HepG2 (cell line): Measurements from ENCODE around the gene NUAK2. TPM values are rescaled to one million over a fixed set of nuclear protein-coding genes. Genes with fewer than 3 reads are reported as not detected.

ENCODE experiments used
- BCL6 ChIP-seq: IDR thresholded peaks from 2 replicates; pipeline ENCODE4 v1.6.1; 2016; ENCODE audit warnings: missing genetic modification reagents, missing compliant biosample characterization
- CREBL2 ChIP-seq: sonication (generic); formaldehyde crosslinking; IDR thresholded peaks from 2 replicates; pipeline ENCODE4 v1.8.1; 2023; ENCODE audit warnings: missing genetic modification reagents, mild to moderate bottlenecking, borderline replicate concordance
- FLYWCH1 ChIP-seq: sonication (generic); formaldehyde crosslinking; IDR thresholded peaks from 2 replicates; pipeline ENCODE4 v1.8.1; 2023; ENCODE audit warnings: mild to moderate bottlenecking, missing genetic modification reagents
- HDAC1 ChIP-seq: sonication (generic); formaldehyde crosslinking; IDR thresholded peaks from 2 replicates; pipeline ENCODE4 v1.5.1; 2020; ENCODE audit warnings: mild to moderate bottlenecking, missing genetic modification reagents
- HNRNPUL1 ChIP-seq: fragments of 200-400 bp; formaldehyde crosslinking; IDR thresholded peaks from 2 replicates; pipeline ENCODE4 v1.6.1; 2017; ENCODE audit warnings: low read depth, mild to moderate bottlenecking, low read length, moderate library complexity
- KAT8 ChIP-seq: IDR thresholded peaks from 2 replicates; pipeline ENCODE4 v1.6.1; 2016; ENCODE audit warnings: missing genetic modification reagents, missing compliant biosample characterization
- MAF1 ChIP-seq: sonication (generic); formaldehyde crosslinking; IDR thresholded peaks from 2 replicates; pipeline ENCODE4 v1.5.0; 2020; ENCODE audit warnings: missing genetic modification reagents, borderline replicate concordance
- NR3C1 ChIP-seq: sonication (generic); formaldehyde crosslinking; IDR thresholded peaks from 2 replicates; pipeline ENCODE4 v1.4.0; 2020; ENCODE audit warnings: missing genetic modification reagents
- PITX1 ChIP-seq: sonication (generic); formaldehyde crosslinking; IDR thresholded peaks from 2 replicates; pipeline ENCODE4 v1.5.1; 2020; ENCODE audit warnings: mild to moderate bottlenecking, missing genetic modification reagents
- REPIN1 ChIP-seq: sonication (generic); formaldehyde crosslinking; IDR thresholded peaks from 2 replicates; pipeline ENCODE4 v1.8.0; 2022; ENCODE audit warnings: missing genetic modification reagents, low read depth, mild to moderate bottlenecking, borderline replicate concordance
- SAFB2 ChIP-seq: sonication (generic); formaldehyde crosslinking; IDR thresholded peaks from 2 replicates; pipeline ENCODE4 v1.5.1; 2020; ENCODE audit warnings: missing genetic modification reagents, low read depth, mild to moderate bottlenecking, borderline replicate concordance
- SMAD1 ChIP-seq: sonication (generic); formaldehyde crosslinking; IDR thresholded peaks from 2 replicates; pipeline ENCODE4 v1.4.0; 2020; ENCODE audit warnings: missing genetic modification reagents, low read depth, mild to moderate bottlenecking, borderline replicate concordance
- XRCC5 ChIP-seq: fragments of 200-400 bp; formaldehyde crosslinking; optimal IDR thresholded peaks from 2 replicates; pipeline ENCODE3; 2017; ENCODE audit warnings: mild to moderate bottlenecking, low read length
- ZBTB8A ChIP-seq: sonication (generic); formaldehyde crosslinking; IDR thresholded peaks from 2 replicates; pipeline ENCODE4 v1.4.0; 2020; ENCODE audit warnings: mild to moderate bottlenecking, low read depth, missing genetic modification reagents, borderline replicate concordance
- ZNF180 ChIP-seq: sonication (generic); formaldehyde crosslinking; IDR thresholded peaks from 2 replicates; pipeline ENCODE4 v1.4.0; 2020; ENCODE audit warnings: low read depth, missing genetic modification reagents, borderline replicate concordance
- ZNF576 ChIP-seq: sonication (generic); formaldehyde crosslinking; IDR thresholded peaks from 2 replicates; pipeline ENCODE4 v1.4.0; 2020; ENCODE audit warnings: mild to moderate bottlenecking, missing genetic modification reagents
- ZNF619 ChIP-seq: sonication (generic); formaldehyde crosslinking; IDR thresholded peaks from 2 replicates; pipeline ENCODE4 v1.4.0; 2020; ENCODE audit warnings: mild to moderate bottlenecking, missing genetic modification reagents
- ZSCAN31 ChIP-seq: sonication (generic); formaldehyde crosslinking; IDR thresholded peaks from 2 replicates; pipeline ENCODE4 v1.5.0; 2020; ENCODE audit warnings: low read depth, mild to moderate bottlenecking, missing genetic modification reagents
- polyA plus RNA-seq, 8 experiments: library from polyadenylated mRNA; depleted of rRNA in 3 of 8; stranded (reverse) in 7 of 8; unstranded in 1 of 8; fragments of >200 nt; fragmentation: Illumina TruSeq in 4 of 8; extraction: Trizol in 4 of 8; gene quantifications; 2 replicates each; pipeline versions ENCODE4 v1.2.1 to v1.2.3, GENCODE V29; 2011 to 2016; ENCODE audit warnings: low read depth in 4 of 8, missing spikeins in 1 of 8, mixed read lengths in 1 of 8; ENCODE audit not compliant: insufficient read depth in 1 of 8
- total RNA-seq, 5 experiments: library from RNA; depleted of rRNA; stranded (reverse); fragments of >200 nt; fragmentation: Illumina TruSeq; extraction: Trizol; gene quantifications; 2 replicates each; pipeline ENCODE4 v1.2.3, GENCODE V29; 2016; ENCODE audit warnings: low read depth in 1 of 5
- TF ChIP-seq, protein P1 (sequence below): sonication (generic); formaldehyde crosslinking; IDR thresholded peaks from 2 replicates; pipeline ENCODE4 v1.9.0; 2022; ENCODE audit warnings: missing genetic modification reagents, mild to moderate bottlenecking, borderline replicate concordance
- TF ChIP-seq, protein P2 (sequence below): sonication (generic); formaldehyde crosslinking; conservative IDR thresholded peaks from 2 replicates; pipeline ENCODE4 v1.8.1; 2023; ENCODE audit warnings: missing genetic modification reagents
- TF ChIP-seq, protein P3 (sequence below): sonication (generic); formaldehyde crosslinking; IDR thresholded peaks from 2 replicates; pipeline ENCODE4 v1.4.0; 2020; ENCODE audit warnings: missing genetic modification reagents, mild to moderate bottlenecking, borderline replicate concordance

The NUAK2 gene
- total and polyA plus RNA-seq, 2 of the 13 experiments (the other 11 are each of a cell fraction or from before 2014, with no cell fraction given) = 0.75 to 1.1 TPM

DNA sequence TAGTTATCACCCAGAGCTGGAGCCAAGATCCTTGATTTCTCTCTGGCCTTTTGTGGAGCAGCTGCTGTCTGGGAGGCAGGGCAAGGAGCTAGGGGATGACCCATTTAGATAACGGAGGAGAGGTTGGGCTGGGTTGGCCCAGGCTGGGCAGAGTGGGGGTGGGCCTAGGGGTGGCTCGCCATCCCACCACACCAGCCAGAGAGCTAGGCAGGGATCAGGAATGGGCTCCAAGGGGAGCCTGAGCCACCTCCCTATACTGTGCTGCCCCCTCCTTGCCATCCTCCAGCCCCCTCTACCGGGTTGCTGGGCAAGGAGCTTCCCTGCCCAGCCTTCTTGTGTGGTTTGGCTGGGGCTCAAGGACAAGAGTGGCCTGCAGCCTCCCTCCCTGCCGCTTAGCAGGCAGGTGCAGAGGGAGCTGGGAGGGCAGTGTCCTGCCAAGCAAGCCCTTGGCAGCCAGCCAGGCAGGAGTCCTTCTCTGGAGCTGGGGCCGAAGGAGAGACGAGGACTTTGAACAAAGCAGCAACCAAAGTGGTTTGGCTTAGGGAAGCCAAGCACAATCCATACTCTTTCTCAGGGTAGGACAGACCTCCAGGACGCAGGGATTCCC lies 4.1 kb downstream of the NUAK2 start (continued):
- TF ChIP-seq, protein P1, sequence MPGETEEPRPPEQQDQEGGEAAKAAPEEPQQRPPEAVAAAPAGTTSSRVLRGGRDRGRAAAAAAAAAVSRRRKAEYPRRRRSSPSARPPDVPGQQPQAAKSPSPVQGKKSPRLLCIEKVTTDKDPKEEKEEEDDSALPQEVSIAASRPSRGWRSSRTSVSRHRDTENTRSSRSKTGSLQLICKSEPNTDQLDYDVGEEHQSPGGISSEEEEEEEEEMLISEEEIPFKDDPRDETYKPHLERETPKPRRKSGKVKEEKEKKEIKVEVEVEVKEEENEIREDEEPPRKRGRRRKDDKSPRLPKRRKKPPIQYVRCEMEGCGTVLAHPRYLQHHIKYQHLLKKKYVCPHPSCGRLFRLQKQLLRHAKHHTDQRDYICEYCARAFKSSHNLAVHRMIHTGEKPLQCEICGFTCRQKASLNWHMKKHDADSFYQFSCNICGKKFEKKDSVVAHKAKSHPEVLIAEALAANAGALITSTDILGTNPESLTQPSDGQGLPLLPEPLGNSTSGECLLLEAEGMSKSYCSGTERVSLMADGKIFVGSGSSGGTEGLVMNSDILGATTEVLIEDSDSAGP = peak; percentile 20; the same call in 1 of the 2 replicates
- TF ChIP-seq ZBTB8A (no peak), HNRNPUL1 (no peak), HDAC1 (CRISPR knock-in tag) (0 out of 2 replicates have a peak, but pooled peaks have one; percentile 18), MAF1 (CRISPR knock-in tag) (no peak), CREBL2 (CRISPR knock-in tag) (no peak), NR3C1 (CRISPR knock-in tag) (no peak), SMAD1 (CRISPR knock-in tag) (no peak), BCL6 (CRISPR knock-in tag) (no peak), KAT8 (CRISPR knock-in tag) (peak; percentile 29; the same call in 1 of the 2 replicates), ZNF180 (CRISPR knock-in tag) (no peak), FLYWCH1 (CRISPR knock-in tag) (no peak), REPIN1 (CRISPR knock-in tag) (no peak), ZNF576 (CRISPR knock-in tag) (0 out of 2 replicates have a peak, but pooled peaks have one; percentile 26), ZSCAN31 (CRISPR knock-in tag) (no peak), SAFB2 (CRISPR knock-in tag) (0 out of 2 replicates have a peak, but pooled peaks have one; percentile 53), ZNF619 (no peak), PITX1 (0 out of 2 replicates have a peak, but pooled peaks have one; percentile 16), XRCC5 (peak; percentile 85)
- TF ChIP-seq, protein P2, sequence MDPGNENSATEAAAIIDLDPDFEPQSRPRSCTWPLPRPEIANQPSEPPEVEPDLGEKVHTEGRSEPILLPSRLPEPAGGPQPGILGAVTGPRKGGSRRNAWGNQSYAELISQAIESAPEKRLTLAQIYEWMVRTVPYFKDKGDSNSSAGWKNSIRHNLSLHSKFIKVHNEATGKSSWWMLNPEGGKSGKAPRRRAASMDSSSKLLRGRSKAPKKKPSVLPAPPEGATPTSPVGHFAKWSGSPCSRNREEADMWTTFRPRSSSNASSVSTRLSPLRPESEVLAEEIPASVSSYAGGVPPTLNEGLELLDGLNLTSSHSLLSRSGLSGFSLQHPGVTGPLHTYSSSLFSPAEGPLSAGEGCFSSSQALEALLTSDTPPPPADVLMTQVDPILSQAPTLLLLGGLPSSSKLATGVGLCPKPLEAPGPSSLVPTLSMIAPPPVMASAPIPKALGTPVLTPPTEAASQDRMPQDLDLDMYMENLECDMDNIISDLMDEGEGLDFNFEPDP (CRISPR knock-in tag) = no peak
- TF ChIP-seq, protein P3, sequence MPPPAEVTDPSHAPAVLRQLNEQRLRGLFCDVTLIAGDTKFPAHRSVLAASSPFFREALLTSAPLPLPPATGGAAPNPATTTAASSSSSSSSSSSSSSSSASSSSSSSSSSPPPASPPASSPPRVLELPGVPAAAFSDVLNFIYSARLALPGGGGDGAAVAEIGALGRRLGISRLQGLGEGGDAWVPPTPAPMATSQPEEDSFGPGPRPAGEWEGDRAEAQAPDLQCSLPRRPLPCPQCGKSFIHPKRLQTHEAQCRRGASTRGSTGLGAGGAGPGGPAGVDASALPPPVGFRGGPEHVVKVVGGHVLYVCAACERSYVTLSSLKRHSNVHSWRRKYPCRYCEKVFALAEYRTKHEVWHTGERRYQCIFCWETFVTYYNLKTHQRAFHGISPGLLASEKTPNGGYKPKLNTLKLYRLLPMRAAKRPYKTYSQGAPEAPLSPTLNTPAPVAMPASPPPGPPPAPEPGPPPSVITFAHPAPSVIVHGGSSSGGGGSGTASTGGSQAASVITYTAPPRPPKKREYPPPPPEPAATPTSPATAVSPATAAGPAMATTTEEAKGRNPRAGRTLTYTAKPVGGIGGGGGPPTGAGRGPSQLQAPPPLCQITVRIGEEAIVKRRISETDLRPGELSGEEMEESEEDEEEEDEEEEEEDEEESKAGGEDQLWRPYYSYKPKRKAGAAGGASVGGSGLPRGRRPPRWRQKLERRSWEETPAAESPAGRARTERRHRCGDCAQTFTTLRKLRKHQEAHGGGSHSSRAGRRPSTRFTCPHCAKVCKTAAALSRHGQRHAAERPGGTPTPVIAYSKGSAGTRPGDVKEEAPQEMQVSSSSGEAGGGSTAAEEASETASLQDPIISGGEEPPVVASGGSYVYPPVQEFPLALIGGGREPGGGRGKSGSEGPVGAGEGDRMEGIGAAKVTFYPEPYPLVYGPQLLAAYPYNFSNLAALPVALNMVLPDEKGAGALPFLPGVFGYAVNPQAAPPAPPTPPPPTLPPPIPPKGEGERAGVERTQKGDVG (CRISPR knock-in tag) = no peak
